Inflammatory macrophage treated with lipopolysaccharide for 4 hours (primary cell): ENCODE measurements around the gene ZNF358.

Source experiments
- DNase-seq: peaks from one replicate; pipeline ENCODE4 v3.0.0-alpha.2; 2020

The ZNF358 gene

GRCh38 chr19:7539827-7540425 lies 24.0 kb downstream of the ZNF358 start:
- no peak for DNase-seq

GRCh38 chr19:7540761-7541474 lies 25.0 kb downstream of the ZNF358 start:
- DNase-seq = no peak

GRCh38 chr19:7541475-7541824 lies 25.5 kb downstream of the ZNF358 start:
- DNase-seq = no peak

- no peak for DNase-seq
Observed at GRCh38 chr19:7541828-7542443, 26.0 kb downstream of the ZNF358 start.

- DNase-seq = no peak
Observed at GRCh38 chr19:7542556-7543348, 26.8 kb downstream of the ZNF358 start.

GRCh38 chr19:7544626-7545025 lies 28.7 kb downstream of the ZNF358 start:
- peak; percentile 86 for DNase-seq

GRCh38 chr19:7545300-7545699 lies 29.4 kb downstream of the ZNF358 start:
- DNase-seq = no peak

GRCh38 chr19:7545904-7546303 lies 30.0 kb downstream of the ZNF358 start:
- peak; percentile 88 for DNase-seq

GRCh38 chr19:7547159-7547558 lies 31.3 kb downstream of the ZNF358 start:
- peak; percentile 61 for DNase-seq

- DNase-seq = peak; percentile 55
Observed at GRCh38 chr19:7549429-7550148, 33.7 kb downstream of the ZNF358 start.

- DNase-seq = no peak
Observed at GRCh38 chr19:7550169-7550770, 34.4 kb downstream of the ZNF358 start.

GRCh38 chr19:7550987-7551761 lies 35.3 kb downstream of the ZNF358 start:
- peak; percentile 22 for DNase-seq

GRCh38 chr19:7552781-7553180 lies 36.9 kb downstream of the ZNF358 start:
- DNase-seq = no peak

GRCh38 chr19:7554565-7554964 lies 38.7 kb downstream of the ZNF358 start:
- DNase-seq = no peak

GRCh38 chr19:7554990-7555864 lies 39.3 kb downstream of the ZNF358 start:
- DNase-seq = no peak

GRCh38 chr19:7556696-7557315 lies 40.9 kb downstream of the ZNF358 start:
- DNase-seq = no peak

GRCh38 chr19:7558667-7559066 lies 42.8 kb downstream of the ZNF358 start:
- no peak for DNase-seq

- no peak for DNase-seq
Observed at GRCh38 chr19:7559102-7559501, 43.2 kb downstream of the ZNF358 start.

GRCh38 chr19:7560255-7560654 lies 44.4 kb downstream of the ZNF358 start:
- DNase-seq = peak; percentile 10

- DNase-seq = peak; percentile 55
Observed at GRCh38 chr19:7561325-7561724, 45.4 kb downstream of the ZNF358 start.
